Measurements from ENCODE around the gene CCDC112. TPM values are rescaled to one million over a fixed set of nuclear protein-coding genes. Genes with fewer than 3 reads are reported as not detected.

The CCDC112 gene
- total and polyA plus RNA-seq, 9 of the 15 experiments (the other 6 are each of a cell fraction or from before 2014, with no cell fraction given): 3.3 to 15.3 (median 7.4) TPM

DNA sequence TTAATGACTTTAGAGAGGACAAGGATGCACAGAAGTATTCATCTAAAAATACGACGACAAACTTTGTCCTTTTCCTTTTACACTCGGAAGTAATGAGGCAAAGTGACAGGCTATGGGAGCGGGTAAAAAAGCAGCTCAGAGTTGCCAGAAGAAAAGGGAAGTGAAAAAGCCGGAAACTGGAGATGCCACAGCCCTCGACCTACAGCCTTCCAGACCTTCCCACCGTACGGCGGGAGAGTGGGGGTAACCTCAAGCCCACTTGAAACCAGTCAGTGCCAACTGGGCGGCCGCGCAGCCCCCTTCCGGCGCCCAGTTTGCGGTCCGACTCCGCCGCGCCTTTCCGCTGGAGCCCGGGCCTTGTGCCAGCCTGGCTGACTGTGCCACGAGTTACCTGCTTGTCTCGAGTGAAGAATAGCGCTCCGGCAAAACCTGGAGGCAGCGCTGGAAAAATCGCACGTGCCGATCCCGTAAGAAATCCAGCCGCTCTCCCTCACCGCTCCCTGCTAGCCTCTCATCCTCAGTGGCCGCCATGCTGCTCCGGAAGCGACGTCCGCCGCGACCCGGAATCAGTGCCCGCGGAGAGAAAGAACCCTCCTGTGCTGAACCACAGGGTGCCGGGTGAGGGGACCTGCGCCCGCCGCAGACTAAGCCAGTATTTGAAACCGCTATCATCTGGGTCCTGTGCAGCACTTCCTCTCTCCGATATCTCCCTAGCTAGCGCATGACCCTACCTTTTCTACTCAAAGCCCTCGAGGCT is 34.0 kb downstream of the CCDC112 start, which contains the start of gene PGGT1B (continued):
- TF ChIP-seq SRSF7 (optimal IDR thresholded peaks at IDR 0.05; ENCODE audit: low read depth, low read length) (no peak), MBD2 (IDR thresholded peaks at IDR 0.05; ENCODE audit: borderline replicate concordance, low read depth) (0 out of 2 replicates have a peak, but pooled peaks have one; percentile 29), ZFPM2 (CRISPR knock-in tag; IDR thresholded peaks at IDR 0.05) (no peak), KDM4B (IDR thresholded peaks at IDR 0.05; ENCODE audit: borderline replicate concordance in 2 of 2, low read depth in 1 of 2) (peak in 1 of 2 experiments; percentile 94; a peak in 1 of 4 replicates), KDM5B (IDR thresholded peaks at IDR 0.05; ENCODE audit: insufficient replicate concordance, low read depth, low read length) (no peak), ZBTB17 (CRISPR knock-in tag; IDR thresholded peaks at IDR 0.05) (0 out of 2 replicates have a peak, but pooled peaks have one; percentile 41), TFE3 (CRISPR knock-in tag; IDR thresholded peaks at IDR 0.05) (no peak), TCF7L2 (IDR thresholded peaks at IDR 0.05; ENCODE audit: low read depth, low read length) (no peak), NCOA1 (IDR thresholded peaks at IDR 0.05; ENCODE audit: low read depth) (peak; percentile 75; the same call in 1 of the 2 replicates), ZNF3 (CRISPR knock-in tag; IDR thresholded peaks at IDR 0.05) (no peak), SAFB (IDR thresholded peaks at IDR 0.05; ENCODE audit: borderline replicate concordance, low read depth, low read length) (no peak), ZNF717 (CRISPR knock-in tag; IDR thresholded peaks at IDR 0.05) (no peak), SIRT6 (IDR thresholded peaks at IDR 0.05; ENCODE audit: low read depth, low read length) (no peak), JUN (IDR thresholded peaks at IDR 0.05; ENCODE audit: borderline replicate concordance, low read depth, low read length) (no peak), JUN (CRISPR knock-in tag; IDR thresholded peaks at IDR 0.05; ENCODE audit: borderline replicate concordance) (no peak)
- TF ChIP-seq, protein P1, sequence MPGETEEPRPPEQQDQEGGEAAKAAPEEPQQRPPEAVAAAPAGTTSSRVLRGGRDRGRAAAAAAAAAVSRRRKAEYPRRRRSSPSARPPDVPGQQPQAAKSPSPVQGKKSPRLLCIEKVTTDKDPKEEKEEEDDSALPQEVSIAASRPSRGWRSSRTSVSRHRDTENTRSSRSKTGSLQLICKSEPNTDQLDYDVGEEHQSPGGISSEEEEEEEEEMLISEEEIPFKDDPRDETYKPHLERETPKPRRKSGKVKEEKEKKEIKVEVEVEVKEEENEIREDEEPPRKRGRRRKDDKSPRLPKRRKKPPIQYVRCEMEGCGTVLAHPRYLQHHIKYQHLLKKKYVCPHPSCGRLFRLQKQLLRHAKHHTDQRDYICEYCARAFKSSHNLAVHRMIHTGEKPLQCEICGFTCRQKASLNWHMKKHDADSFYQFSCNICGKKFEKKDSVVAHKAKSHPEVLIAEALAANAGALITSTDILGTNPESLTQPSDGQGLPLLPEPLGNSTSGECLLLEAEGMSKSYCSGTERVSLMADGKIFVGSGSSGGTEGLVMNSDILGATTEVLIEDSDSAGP (CRISPR knock-in tag; IDR thresholded peaks at IDR 0.05): no peak
- TF ChIP-seq, protein P2, sequence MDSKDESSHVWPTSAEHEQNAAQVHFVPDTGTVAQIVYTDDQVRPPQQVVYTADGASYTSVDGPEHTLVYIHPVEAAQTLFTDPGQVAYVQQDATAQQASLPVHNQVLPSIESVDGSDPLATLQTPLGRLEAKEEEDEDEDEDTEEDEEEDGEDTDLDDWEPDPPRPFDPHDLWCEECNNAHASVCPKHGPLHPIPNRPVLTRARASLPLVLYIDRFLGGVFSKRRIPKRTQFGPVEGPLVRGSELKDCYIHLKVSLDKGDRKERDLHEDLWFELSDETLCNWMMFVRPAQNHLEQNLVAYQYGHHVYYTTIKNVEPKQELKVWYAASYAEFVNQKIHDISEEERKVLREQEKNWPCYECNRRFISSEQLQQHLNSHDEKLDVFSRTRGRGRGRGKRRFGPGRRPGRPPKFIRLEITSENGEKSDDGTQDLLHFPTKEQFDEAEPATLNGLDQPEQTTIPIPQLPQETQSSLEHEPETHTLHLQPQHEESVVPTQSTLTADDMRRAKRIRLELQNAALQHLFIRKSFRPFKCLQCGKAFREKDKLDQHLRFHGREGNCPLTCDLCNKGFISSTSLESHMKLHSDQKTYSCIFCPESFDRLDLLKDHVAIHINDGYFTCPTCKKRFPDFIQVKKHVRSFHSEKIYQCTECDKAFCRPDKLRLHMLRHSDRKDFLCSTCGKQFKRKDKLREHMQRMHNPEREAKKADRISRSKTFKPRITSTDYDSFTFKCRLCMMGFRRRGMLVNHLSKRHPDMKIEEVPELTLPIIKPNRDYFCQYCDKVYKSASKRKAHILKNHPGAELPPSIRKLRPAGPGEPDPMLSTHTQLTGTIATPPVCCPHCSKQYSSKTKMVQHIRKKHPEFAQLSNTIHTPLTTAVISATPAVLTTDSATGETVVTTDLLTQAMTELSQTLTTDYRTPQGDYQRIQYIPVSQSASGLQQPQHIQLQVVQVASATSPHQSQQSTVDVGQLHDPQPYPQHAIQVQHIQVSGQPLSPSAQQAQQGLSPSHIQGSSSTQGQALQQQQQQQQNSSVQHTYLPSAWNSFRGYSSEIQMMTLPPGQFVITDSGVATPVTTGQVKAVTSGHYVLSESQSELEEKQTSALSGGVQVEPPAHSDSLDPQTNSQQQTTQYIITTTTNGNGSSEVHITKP (IDR thresholded peaks at IDR 0.05; ENCODE audit: partially characterized antibody): peak; percentile 52

All from K562 (cell line).